Measurements from ENCODE around the gene RPP30. TPM values are rescaled to one million over a fixed set of nuclear protein-coding genes. Genes with fewer than 3 reads are reported as not detected.

RPP30 gene
- total RNA-seq, 2 donors from 2014 or later = 58.3 to 62.4 TPM

DNA sequence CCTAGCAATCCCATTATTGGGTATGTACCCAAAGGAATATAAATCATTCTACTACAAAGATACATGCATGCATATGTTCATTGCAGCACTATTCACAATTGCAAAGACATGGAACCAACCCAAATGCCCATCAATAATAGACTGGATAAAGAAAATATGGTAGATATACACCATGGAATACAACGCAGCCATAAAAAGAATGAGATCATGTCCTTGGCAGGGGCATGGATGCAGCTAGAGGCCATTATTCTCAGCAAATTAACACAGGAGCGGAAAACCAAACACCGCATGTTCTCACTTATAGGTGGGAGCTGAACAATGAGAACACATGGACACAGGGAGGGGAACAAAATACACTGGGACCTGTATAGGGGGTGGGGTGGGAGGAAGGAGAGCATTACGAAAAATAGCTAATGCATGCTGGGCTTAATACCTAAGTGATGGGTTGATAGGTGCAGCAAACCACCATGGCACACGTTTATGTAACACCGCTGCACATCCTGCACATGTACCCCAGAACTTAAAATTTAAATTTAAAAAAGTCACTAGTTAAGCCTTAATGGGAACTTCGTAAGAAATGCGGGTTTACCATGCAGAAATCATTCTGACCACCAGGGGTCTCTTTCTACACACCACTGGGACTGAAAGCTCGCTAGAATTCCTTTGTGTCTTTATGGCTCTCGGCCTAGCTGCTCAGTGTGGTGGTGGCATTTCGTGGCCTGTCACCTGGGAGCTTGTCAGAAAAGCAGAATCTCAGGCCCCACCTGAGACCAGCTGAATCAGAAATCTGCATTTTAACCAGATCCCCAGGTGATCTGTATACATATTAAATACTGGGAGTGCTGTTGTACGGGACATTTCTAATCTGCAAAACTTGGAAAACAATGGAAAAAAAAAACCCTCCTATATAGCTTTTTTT, 39.6 kb downstream of the RPP30 start:
- Histone ChIP-seq H3K4me1 (ENCODE audit: control insufficient read depth, insufficient read depth, low read length) (peaks cover 5% of the 10 kb centered on the region), H3K9me3 (ENCODE audit: control insufficient read depth, low read length) (no peaks in the 10 kb centered on the region), H3K9ac (ENCODE audit: extremely low read depth, low read length, poor library complexity, severe bottlenecking) (no peak overlapping the region), H3K36me3 (ENCODE audit: control insufficient read depth, insufficient read depth, low read length) (peaks cover 45% of the 10 kb centered on the region), H3K4me3 (ENCODE audit: low read length) (no peak overlapping the region), H3K27ac (ENCODE audit: low read depth, low read length) (no peak overlapping the region), H3K27me3 (ENCODE audit: control insufficient read depth, insufficient read depth, low read length, poor library complexity, severe bottlenecking) (no peaks in the 10 kb centered on the region)
- WGBS, 2 experiments (ENCODE audit: insufficient coverage in 1 of 2, insufficient read length in 1 of 2) = 44 to 48% methylated on average over 8 to 12 of the region's 12 CpGs
- H3K4me1 Mint-ChIP-seq = peaks cover 27% of the 10 kb centered on the region
- no peak overlapping the region for H3K4me3 Mint-ChIP-seq
- no peaks in the 10 kb centered on the region for H3K9me3 Mint-ChIP-seq
- TF ChIP-seq, protein P1, sequence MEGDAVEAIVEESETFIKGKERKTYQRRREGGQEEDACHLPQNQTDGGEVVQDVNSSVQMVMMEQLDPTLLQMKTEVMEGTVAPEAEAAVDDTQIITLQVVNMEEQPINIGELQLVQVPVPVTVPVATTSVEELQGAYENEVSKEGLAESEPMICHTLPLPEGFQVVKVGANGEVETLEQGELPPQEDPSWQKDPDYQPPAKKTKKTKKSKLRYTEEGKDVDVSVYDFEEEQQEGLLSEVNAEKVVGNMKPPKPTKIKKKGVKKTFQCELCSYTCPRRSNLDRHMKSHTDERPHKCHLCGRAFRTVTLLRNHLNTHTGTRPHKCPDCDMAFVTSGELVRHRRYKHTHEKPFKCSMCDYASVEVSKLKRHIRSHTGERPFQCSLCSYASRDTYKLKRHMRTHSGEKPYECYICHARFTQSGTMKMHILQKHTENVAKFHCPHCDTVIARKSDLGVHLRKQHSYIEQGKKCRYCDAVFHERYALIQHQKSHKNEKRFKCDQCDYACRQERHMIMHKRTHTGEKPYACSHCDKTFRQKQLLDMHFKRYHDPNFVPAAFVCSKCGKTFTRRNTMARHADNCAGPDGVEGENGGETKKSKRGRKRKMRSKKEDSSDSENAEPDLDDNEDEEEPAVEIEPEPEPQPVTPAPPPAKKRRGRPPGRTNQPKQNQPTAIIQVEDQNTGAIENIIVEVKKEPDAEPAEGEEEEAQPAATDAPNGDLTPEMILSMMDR (conservative IDR thresholded peaks at IDR 0.05) = peak; percentile 93
- peak; percentile 89 for DNase-seq
- H3K36me3 Mint-ChIP-seq (ENCODE audit: low read depth) = peaks cover 6% of the 10 kb centered on the region
- no peak overlapping the region for H3K27ac Mint-ChIP-seq
- H3K27me3 Mint-ChIP-seq (ENCODE audit: insufficient read depth) = peaks cover 63% of the 10 kb centered on the region

DNA sequence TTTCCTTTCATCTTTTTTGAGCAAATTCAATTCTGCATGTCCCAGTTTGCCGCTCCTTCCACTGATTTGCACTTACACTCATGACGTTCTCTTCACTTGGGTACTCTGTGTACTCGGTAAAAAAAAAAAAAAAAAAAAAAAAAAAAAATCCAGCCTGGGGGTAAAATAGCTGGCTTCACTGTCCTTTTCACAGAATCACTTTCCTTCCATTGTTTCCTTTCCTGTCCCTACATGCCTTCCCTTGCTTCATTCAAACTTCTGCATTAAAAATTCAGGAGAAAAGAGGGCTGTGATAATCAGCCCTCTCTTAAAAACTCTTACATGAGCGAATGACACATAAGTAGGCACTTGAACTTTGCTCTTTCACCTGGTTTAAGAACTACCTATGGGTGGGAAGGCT, 40.4 kb downstream of the RPP30 start:
- Histone ChIP-seq H3K27ac (ENCODE audit: low read depth, low read length) (no peak overlapping the region), H3K9me3 (ENCODE audit: control insufficient read depth, low read length) (no peaks in the 10 kb centered on the region), H3K27me3 (ENCODE audit: control insufficient read depth, insufficient read depth, low read length, poor library complexity, severe bottlenecking) (no peaks in the 10 kb centered on the region), H3K4me1 (ENCODE audit: control insufficient read depth, insufficient read depth, low read length) (peaks cover 8% of the 10 kb centered on the region), H3K36me3 (ENCODE audit: control insufficient read depth, insufficient read depth, low read length) (peaks cover 53% of the 10 kb centered on the region), H3K4me3 (ENCODE audit: low read length) (no peak overlapping the region), H3K9ac (ENCODE audit: extremely low read depth, low read length, poor library complexity, severe bottlenecking) (no peak overlapping the region)
- Mint-ChIP-seq H3K4me1 (peaks cover 20% of the 10 kb centered on the region), H3K27ac (no peak overlapping the region), H3K9me3 (no peaks in the 10 kb centered on the region), H3K27me3 (ENCODE audit: insufficient read depth) (peaks cover 71% of the 10 kb centered on the region), H3K4me3 (no peak overlapping the region), H3K36me3 (ENCODE audit: low read depth) (peaks cover 6% of the 10 kb centered on the region)
- TF ChIP-seq, protein P1 (conservative IDR thresholded peaks at IDR 0.05) = no peak
- 78% methylated on average over 4 of the region's 4 CpGs; no CpG with 5 or more reads in 1 of the 2 experiments for WGBS, 2 experiments (ENCODE audit: insufficient coverage in 1 of 2, insufficient read length in 1 of 2)
- DNase-seq = no peak

DNA sequence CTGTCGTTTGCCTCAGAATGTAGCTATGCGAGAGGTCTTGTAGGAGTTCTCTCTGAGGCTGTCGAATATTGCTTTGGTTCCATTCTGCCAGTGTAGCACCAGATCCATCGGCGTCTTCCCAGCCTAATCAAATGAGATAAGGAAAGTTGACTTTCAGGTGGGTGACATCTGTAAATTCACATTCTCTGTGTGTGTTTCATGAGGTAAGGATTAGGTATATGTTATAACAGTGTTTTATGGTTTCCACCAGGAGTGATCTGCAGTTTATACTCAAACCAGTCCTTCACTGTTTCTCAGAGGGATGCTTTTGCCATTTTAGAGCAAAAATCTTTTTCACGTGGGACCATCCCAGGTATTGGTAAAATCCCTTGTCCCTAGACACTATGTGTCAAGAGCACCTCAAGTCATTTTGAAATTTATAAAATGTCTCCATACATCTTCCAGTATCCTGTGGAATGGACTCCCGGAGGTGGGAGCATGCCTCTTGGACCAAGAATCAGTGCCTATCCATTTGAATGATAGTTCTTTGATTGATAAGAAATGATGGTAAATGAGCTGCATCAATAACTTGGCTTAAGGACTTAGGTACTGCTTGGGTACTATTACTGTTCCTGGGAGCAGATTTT, 41.2 kb downstream of the RPP30 start:
- no peak overlapping the region for H3K9ac ChIP-seq (ENCODE audit: extremely low read depth, low read length, poor library complexity, severe bottlenecking)
- no peaks in the 10 kb centered on the region for H3K9me3 ChIP-seq (ENCODE audit: control insufficient read depth, low read length)
- H3K36me3 Mint-ChIP-seq (ENCODE audit: low read depth) = peaks cover 9% of the 10 kb centered on the region
- no peak overlapping the region for H3K4me3 ChIP-seq (ENCODE audit: low read length)
- no peak overlapping the region for H3K27ac Mint-ChIP-seq
- 88 to 94% methylated on average over 7 of the region's 7 CpGs for WGBS, 2 experiments (ENCODE audit: insufficient coverage in 1 of 2, insufficient read length in 1 of 2)
- DNase-seq = no peak
- H3K9me3 Mint-ChIP-seq = no peaks in the 10 kb centered on the region
- no peaks in the 10 kb centered on the region for H3K27me3 ChIP-seq (ENCODE audit: control insufficient read depth, insufficient read depth, low read length, poor library complexity, severe bottlenecking)
- no peak overlapping the region for H3K4me3 Mint-ChIP-seq
- H3K27me3 Mint-ChIP-seq (ENCODE audit: insufficient read depth) = peaks cover 79% of the 10 kb centered on the region
- peaks cover 58% of the 10 kb centered on the region for H3K36me3 ChIP-seq (ENCODE audit: control insufficient read depth, insufficient read depth, low read length)
- no peak overlapping the region for H3K27ac ChIP-seq (ENCODE audit: low read depth, low read length)
- TF ChIP-seq, protein P1 (conservative IDR thresholded peaks at IDR 0.05) = no peak
- H3K4me1 Mint-ChIP-seq = peaks cover 16% of the 10 kb centered on the region
- H3K4me1 ChIP-seq (ENCODE audit: control insufficient read depth, insufficient read depth, low read length) = peaks cover 9% of the 10 kb centered on the region

All from endodermal cell (in vitro differentiated cells).